Brain pericyte (primary cell): ENCODE measurements around the gene SDR42E1.

ENCODE experiments used
- DNase-seq: peaks from one replicate; pipeline ENCODE4 v3.0.0-alpha.2; 2012; ENCODE audit warnings: low read depth, low spot score

SDR42E1 gene

GRCh38 chr16:82011199-82011641, at the start of gene SDR42E1:
Gene SDR42E1, minus strand, starts transcription at chr16:82011470. Its CDS starts 10,612 bp downstream, at chr16:82000858.
- no peak for DNase-seq

DNA sequence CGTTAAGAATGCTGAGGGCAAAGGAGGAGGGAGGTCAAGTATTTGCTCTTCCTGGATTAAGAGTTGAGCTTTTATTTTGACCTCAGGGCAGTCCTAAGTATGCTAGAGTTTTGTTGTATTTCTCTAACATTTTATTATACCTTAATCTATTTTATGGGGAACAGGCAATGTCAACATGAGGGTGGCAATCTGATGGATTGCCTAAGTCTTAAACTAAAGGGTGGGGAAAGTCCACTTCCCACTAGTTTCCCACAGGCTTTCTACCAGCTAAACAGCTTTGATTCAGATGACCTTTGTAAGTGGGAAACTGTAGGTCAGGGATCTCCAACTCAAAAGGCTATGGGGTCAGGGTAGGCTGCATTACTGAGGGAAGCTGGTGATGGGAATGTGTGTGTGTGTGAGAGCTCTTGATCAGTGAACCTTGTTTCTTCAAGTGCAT, 48.7 kb upstream of the SDR42E1 start:
- no peak for DNase-seq

DNA sequence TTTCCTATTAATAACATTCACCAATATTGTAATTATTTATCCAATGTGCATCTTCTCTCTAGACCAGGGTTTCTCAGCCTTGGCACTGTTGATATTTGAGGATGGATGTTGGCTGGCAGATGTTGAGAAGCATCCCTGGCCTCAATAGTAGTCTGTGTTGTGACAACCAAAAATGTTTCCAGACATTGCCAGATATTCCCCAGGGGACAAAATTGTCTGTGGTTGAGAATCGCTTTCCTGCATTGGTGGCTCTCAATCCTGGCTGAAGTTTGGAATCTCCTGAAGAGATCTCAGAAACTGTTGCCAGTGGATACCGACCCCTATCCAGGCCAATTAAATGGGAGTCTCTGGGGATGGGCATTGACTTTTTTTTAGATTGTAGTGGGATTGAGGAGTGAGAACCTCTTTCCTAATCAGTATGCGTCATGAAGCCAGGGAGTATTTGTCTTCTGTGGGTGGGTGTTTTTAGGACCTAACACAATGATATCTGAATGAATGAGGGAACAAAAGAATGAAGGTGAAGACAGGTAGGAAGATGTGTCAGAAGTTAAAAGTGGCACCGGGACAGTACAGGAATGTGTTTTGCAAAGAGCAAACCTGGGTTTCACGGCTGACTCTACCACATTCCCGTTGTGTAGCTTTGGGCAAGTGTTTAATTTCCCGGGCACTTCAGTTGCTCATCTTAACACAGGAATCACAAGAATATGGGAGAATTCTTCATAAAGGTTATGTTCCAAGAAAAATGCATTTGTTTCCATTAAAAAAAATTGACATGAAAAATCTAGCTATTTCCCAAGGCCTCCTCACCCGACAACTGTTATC, 48.1 kb upstream of the SDR42E1 start:
- DNase-seq: no peak

GRCh38 chr16:82056550-82056896, 45.3 kb upstream of the SDR42E1 start:
- no peak for DNase-seq

DNA sequence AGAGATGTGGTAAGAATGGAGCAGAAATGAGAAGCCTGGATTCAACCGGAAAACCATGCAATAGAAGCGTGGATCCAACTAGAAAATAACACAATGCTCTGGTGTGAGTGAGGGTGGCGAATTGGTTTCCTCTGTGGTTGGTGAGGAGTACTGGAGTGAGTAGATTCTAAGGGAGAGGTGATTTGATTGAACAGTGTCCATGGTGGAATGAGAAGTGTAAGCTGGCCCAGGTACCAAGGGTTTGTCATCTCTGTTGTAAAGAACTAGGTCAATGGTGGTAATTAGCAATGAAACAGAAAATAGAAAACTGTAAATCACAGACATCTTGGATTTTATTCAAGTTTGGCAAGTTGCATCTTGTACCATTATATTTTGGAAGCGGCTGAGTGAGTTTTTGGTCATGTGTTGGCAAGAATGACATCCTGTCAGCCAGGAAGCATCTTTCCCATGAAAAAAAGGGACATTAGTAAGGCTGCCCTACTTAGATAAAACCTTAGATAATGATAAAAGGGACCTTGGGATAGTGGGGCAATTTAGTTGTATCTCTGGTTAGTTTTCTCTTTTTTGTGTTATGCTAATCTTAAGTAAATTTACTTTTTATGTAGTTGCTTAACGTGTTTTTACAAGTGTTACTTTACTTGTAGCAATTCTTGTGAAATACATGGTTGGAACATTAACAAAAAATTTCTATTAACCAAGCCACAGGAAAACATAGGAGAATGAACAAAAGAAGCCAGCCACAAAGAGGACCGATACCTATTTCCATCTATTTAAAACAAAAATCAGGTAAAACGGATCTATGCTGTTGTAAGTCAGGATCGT, 44.7 kb upstream of the SDR42E1 start:
- DNase-seq: no peak

GRCh38 chr16:82055117-82055516, 43.8 kb upstream of the SDR42E1 start:
- DNase-seq: no peak

DNA sequence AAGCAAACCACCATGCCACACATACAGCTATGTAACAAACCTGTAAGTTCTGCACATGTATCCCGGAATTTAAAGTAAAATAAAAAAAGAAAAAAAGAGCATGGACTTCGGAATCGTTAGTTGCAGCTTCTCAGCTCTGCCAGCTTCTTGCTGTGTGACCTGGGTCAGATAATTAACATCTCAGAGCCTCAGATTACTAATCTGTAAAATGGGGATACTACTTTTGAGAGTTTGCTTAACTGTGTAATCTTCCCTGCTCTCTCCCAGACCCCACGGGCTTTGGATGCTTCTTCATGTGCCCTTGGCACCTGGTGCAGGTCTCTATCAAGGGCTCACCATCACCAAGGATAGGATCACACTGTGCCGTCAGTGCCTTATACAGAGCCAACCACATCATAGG, 40.4 kb upstream of the SDR42E1 start:
- no peak for DNase-seq

GRCh38 chr16:82050909-82051357, 39.7 kb upstream of the SDR42E1 start:
- no peak for DNase-seq

GRCh38 chr16:82050506-82050905, 39.2 kb upstream of the SDR42E1 start:
- DNase-seq: no peak

DNA sequence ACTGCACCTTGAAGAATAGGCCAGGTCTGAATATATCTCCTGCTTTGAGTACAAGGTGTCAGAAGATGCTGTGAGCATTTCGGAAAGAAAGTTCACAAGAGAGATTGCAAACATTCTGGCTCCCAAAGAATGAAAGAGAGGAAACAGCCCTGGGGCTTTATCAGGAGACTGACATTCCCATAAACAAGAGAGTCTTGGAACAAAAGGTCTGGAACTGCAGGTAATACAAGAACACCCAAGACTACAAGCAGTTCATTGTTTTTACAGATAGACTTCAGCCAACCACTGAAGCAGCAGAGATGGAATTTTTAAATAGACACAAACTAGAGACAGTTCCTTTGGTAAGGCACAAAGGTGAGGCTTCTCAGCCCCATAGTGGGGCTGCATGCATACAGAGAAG, 38.2 kb upstream of the SDR42E1 start:
- DNase-seq: no peak

GRCh38 chr16:82047787-82048186, 36.5 kb upstream of the SDR42E1 start:
- DNase-seq: no peak

DNA sequence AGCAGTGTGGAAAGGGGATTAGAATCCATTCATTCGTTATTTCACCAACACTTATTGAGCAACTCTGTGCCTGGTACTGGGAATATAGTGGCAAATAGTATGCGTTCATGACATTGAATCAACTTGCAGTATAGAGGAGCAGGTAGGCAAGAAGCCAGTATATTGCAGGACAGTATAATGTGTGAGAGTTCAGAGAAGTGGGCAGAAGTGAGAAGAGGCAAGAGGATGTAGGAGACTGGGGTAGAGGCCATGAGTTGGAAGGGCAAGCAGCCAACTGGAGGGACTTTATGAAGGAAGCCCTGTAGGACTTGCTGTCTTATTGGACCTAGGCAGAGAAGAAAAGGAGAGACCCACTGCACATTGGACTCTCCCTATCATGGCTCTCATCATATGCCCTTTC, 36.1 kb upstream of the SDR42E1 start:
- DNase-seq: no peak

GRCh38 chr16:82046941-82047340, 35.7 kb upstream of the SDR42E1 start:
- DNase-seq: no peak

DNA sequence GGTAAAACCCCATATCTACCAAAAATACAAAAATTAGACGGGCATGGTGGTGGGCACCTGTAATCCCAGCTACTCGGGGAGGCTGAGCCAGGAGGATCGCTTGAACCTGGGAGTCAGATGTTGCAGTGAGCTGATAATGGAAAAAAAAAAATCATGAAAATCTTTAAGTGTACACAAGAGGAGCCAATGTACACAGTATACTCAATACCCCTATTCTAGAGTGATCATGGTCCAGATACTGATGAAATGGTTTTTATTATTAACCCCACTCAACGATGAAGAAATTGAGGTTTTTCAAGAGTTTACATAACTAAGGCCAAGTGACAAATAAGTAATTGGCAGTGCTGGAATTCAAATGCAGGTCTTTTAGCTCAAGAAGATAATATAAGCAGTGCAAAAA, 35.3 kb upstream of the SDR42E1 start:
- DNase-seq: no peak

- no peak for DNase-seq
Measured at GRCh38 chr16:82045465-82045864, 34.2 kb upstream of the SDR42E1 start.

- DNase-seq: no peak
Measured at GRCh38 chr16:82044585-82044911, 33.3 kb upstream of the SDR42E1 start.

DNA sequence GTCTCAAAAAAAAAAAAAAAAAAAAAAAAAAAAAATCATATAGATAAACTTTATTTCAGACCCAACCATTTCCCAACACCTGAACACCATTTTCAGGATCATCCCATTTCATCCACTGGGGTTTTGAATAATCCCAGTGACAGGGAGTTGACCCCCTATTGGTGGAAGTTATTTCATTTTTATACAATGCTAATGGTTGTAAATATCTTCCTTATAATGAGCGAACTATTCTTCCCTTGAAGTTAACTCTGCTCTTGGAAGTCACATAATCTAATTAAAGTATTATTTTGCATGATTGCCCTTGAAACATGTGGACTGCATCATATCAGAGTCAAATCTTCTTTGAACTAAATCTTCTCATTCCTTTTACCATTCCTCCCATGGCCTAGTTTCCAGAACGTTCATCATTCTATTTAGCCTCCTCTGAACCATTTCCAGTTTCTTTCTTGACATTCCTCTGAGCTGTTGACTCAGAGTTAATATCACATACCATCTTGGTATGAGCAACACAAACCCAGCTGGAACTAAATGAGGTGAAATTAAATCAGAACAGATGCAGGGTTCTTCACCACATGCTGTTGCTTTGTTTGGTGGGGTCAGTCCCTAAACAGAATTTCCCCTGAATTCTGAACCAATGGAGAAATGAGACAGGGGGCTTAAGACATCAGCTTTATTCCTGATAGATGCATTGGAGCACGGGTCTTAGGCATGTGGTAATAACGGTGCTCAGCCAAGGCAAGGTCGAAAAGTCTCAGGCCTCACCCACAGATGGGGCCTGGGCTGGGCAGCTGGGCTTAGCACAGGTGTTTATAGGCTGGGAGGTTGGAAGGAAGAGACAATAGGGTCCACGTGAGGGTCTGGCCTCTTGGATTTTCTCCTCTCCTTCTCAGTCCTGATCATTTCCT, 32.7 kb upstream of the SDR42E1 start:
- DNase-seq: no peak

DNA sequence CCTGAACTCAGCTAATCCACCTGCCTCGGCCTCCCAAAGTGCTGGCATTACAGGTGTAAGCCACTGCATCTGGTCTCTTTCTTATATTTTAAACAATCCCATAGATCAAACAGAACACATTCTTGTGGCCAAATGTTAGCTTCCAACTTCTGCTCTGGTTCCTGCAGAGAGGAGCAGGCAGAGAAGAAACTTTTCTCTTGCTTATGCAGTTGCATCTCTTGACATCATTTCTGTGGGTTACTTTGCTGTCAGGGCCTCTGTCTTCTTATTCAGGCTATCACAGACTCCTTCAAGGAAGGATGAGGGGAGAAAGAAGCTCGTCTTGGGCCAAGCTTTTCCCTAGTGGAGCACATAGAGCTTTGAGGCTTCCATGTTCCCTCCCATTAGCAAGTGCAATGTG, 31.6 kb upstream of the SDR42E1 start:
- DNase-seq: no peak

- no peak for DNase-seq
Measured at GRCh38 chr16:82042144-82042543, 30.9 kb upstream of the SDR42E1 start.

GRCh38 chr16:82041542-82041941, 30.3 kb upstream of the SDR42E1 start:
- no peak for DNase-seq

DNA sequence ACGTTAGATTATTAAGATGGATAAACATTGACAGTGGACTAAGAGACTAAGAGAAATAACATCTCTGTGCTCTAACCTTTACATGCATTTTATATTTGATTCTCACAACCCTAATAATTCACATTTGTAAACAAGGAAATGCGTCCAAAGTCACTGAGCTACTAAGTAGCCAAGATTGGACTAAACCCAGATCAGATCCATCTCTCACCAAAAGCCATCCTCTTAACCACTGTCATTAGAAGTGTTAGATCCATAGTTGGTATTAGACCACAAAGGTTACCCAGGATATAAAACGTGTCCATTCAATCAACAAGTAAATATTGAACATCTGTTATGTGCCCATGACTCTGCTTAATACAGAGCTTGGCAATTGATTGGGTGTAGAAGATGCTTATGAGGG, 29.0 kb upstream of the SDR42E1 start:
- no peak for DNase-seq

DNA sequence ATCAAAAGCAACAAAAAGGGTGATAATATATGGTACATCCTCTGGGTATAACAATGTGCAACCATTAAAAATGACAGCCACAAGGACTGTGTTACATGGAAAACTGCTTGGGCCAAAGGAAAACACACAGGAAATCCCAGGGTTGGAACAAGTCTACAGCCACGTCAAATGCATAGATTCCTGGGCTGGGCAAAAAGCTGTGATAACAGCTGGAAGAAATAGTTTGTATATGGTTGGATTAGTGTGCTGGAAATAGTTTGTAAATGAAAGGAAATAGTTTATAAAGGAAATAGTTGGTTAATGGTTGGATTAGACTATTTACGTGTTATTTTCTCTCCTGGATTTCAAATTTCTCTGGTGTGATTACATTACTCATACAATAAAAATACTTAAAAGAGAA, 26.4 kb upstream of the SDR42E1 start:
- DNase-seq: no peak
